Epidermal melanocyte (primary cell): ENCODE data around the gene PLEKHG3.

Source experiments
- DNase-seq: peaks from one replicate; pipeline ENCODE4 v3.0.0; 2011; ENCODE audit warnings: low spot score; ENCODE audit not compliant: insufficient read length

Gene PLEKHG3

DNA sequence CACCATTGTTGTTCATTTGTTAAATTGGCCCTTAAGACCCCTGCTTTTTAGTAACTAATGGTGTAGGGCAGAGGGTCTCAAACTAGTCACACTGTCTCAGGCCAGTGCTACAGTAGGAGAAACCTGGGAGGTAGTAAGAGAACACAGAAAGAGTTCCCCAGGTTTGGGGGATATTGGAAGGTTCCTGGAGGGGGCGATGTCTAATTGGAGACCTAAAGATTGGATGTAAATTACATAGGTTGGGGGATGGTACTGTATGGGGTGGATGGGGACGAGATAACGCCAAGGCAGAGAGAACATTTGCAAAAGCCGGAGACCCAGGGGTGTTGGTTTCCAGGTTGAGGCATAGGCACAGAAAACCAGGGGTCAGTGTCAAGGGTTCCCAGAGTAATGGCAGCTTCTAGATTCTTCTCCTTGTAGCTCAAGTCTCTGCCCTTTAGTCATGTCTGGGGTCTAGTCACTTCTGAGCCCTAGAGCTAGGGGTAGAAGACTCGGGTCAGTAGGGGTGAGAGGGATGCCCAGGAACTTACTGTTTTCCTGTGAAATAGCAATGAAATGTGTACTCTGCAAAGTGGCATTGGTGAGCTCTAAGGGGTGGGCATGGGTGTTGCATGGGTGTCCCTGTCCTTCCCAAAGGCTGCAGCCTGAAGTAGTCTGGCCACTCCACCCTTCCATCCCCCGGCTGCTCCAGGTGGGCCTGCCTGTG is 21.8 kb downstream of the PLEKHG3 start:
- no peak for DNase-seq

DNA sequence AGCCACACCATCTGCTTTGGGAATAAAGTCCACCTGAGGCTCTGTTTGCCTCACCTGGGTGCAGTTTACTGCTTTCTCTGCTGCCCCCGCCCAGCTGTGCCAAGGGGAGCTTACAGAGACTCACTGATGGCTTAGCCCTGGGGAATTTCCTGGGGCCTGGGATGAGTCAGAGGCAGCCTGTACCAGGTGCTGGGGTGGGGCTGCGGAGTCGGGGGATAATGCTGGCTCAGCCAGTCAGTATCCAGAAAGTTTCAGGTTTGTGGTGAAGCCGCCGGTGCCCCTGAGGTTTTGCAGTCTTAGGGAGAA is 22.3 kb downstream of the PLEKHG3 start:
- no peak for DNase-seq

DNA sequence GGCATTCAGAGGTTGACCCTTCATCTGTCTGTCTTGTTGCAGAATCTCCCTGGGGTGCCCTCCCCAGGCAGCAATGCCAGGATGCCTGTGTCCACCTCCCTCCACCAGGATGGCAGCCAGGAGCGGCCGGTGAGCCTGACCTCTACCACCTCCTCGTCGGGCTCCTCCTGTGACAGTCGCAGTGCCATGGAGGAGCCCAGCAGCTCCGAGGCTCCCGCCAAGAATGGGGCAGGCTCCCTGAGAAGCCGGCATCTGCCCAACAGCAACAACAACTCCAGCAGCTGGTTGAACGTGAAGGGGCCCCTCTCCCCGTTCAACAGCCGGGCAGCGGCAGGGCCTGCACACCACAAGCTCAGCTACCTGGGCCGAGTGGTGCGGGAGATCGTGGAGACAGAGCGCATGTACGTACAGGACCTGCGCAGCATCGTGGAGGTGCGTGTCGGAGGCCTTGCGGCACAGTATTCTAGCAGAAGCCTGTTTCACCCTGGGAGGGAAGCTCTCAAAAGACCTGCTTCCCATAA is 23.4 kb downstream of the PLEKHG3 start:
- DNase-seq, result no peak

DNA sequence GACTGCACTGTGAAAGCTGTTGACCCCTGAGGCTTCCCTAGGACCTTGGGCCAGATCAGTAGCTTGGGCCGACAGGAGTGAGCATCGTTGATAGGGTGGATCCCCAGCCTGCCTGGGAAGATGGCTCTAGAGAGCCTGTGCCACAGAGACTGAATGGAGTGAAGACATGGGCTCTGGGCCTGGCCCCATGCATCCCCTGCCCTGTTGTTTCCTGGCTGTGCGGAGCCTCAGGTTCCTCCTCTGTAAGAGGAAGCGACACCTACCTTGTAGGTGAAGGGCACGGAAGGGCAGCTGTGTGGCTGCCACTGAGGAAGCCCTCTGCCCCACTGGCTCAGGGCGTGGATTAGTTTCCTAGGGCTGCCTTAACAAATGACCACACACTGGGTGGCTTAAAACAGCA is 23.9 kb downstream of the PLEKHG3 start:
- DNase-seq, result no peak

DNA sequence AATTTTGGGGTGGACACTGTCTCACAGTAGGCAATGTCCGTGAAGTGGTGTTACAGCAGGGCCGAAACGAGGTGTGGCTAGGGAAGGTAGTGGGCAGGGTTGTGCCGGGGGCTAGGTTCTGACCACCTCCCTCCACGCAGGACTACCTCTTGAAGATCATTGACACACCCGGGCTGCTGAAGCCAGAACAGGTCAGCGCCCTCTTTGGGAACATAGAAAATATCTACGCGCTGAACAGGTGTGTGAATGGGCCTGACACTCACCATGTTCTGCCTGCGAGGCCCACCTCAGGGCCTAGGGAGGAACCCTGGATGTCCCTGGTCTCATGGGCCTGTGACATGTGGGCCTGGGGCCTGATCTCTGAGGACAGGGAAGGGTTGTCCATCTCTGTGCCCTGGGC is 24.6 kb downstream of the PLEKHG3 start:
- no peak for DNase-seq

DNA sequence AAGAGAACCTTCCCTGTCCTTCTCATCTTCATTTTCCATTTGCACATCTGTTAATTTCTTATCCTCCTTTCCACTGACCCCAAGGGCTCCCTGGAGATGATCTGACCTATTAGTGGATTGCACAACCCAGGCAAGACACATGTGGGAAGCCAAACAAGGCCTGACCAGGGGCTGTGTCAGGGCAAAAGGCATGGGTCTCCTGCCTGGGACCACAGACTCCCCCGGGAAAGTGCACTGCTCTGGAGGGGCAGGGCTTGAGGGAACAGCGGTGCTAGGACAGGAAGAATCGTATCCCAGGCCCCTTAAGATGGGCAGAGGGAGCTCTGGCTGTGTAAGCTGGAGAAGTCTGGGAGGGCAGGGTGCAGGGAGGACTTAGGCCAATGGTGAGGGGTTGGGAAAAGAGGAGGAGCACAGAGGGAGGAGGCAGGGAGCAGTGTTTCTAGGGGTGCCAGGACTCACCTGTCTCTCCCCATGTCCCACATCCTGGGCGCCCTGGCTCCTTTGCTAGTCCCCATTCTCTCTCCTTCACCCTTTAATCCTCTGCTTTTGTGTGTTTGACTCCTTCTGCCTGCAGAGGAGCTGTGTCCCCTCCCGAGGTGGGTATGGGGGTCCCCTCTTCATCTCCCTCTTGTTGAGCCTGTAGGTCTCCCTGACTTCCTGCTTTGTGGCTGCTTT is 25.3 kb downstream of the PLEKHG3 start:
- no peak for DNase-seq

DNA sequence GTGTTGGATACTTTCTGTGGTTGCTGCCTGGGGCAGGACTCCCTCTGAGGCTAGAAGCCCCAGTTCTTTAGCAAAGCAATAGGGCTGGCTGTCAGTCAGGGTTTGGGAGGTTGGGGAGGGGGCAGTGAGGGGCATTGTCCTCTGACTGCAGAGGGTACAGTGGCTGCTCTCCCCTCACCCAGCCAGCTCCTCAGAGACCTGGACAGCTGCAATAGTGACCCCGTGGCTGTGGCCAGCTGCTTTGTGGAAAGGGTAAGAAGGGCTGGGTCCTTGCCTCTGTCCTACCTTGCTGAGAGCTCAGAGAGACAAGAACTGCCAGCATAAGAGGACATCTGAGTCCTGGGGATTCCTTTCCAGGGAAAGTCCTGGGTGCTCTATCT is 25.8 kb downstream of the PLEKHG3 start:
- no peak for DNase-seq

DNA sequence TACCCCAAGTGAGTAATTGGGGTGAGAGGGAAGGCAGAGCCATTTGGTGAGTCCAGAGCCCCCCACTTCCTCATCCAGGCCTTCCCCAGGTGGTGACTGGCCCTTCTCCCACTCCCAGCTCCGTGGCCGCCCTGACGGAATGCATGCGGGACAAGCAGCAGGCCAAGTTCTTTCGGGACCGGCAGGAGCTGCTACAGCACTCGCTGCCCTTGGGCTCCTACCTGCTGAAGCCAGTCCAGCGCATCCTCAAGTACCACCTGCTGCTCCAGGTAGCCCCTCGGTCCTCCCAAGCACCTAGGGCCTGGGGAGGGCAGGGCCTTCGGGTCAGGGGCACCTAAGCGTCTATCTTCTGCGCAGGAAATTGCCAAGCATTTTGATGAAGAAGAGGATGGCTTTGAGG is 26.5 kb downstream of the PLEKHG3 start:
- DNase-seq, result no peak

DNA sequence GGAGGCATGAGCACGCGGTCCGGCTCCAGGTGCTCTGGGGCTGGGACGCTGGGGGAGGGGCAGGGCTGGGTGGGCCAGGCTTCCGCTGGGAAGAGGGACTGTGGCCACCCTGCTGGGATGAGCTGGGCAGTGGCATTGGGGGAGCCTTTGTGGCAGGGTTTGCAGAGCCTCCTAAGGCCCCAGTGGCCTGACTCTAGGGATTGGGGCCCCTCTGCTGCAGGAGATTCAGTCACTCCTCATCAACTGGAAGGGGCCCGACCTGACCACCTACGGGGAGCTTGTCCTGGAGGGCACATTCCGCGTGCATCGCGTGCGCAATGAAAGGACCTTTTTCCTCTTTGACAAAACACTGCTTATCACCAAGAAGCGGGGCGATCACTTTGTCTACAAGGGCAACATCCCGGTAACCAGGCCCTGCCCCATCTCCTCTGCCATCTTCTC is 26.9 kb downstream of the PLEKHG3 start:
- no peak for DNase-seq

DNA sequence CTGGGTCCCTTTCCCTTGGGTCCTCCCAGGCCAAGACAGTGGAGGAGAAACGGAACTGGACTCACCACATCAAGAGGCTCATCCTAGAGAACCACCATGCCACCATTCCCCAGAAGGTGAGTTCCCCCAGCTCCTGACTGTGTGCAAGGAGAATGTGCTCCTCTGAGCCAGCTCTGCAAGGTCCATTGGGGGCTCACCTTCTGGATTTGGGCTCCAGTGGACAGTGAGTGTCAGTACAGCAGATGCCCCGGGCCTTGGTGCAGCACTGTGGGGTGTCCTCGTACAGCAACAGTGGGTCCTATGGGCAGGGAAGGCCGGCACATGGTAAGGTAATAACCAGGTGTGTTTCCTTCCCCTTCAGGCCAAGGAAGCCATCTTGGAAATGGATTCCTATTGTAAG is 27.8 kb downstream of the PLEKHG3 start:
- DNase-seq, result no peak

DNA sequence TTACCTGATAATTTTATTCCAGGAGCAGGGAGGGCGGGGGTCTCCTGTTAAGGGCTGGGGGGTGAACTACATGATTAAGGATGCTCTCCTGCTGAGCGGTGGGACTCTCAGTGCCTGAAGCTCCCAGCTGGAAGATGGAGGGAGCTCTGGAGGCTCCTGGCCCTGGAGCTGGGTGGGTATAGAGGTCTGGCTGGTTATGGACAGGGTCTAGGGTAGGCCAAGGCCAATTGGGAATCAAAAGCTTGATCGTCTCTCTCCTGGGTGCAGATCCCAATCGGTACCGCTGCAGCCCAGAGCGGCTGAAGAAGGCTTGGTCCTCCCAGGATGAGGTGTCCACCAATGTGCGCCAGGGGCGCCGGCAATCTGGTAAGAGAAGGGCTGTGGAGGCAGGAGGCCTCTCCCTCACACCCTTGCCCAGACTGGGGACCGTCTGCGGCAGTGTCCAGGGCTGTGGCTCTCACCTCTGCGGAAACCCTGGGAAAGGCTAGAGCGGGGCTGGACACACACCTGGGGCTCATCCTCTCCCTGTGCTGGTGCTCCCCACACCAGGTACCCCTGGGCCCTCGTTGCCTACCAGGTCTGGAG is 28.4 kb downstream of the PLEKHG3 start:
- DNase-seq, result no peak

DNA sequence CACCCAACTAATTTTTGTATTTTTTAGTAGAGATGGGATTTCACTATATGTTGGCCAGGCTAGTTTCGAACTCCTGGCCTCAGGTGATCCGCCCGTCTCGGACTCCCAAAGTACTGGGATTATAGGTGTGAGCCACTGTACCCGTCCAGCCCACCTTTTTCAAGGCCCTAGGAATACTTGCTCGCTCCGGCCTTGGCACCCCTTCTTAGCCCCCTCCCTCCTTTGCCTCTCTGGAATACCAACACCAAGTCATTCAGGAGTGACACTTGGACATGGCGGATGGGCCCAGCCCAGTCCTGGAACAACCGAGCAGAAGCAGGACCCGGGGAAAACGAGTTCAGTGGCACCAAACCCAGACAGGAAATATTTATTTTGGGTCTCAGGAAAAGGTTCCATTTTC is 29.1 kb downstream of the PLEKHG3 start:
- DNase-seq, result no peak

DNA sequence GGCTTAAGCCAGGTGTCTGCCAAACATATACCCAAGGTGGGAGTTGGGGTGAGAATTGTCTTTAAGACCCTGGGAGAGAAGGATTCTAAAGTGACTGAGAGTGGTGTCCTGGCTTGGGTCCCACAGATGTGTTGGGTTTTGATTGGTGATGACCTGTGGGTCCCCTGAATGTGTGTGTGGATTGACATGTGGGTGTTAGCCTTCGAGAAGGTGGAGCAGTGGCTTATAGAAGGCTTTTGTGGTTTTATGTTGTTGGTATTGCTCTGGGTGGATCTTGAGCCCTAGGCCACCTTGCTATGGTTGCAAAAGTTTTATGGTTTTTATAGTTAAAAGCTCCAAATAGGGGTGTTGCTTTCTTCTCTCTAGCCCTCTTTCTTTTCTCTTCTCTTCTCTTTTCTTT is 29.7 kb downstream of the PLEKHG3 start:
- no peak for DNase-seq

DNA sequence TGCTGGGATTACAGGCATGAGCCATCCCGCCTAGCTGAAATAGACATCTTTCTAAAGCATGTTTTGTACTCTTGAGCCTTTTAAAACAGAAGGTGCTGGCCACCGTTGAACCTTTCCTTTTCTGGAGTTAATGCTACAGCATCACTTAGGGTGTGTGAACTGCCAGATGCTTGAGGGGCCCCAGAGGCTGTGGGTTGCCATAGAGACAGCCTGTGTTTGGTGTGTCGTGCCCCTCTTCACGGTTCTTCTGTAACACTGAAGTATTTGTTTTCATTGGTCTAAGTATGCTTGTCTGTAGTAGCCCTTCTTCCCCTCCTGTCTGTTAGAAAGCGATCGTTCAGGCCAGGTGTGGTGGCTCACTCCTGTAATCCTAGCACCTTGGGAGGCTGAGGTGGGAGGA is 30.8 kb downstream of the PLEKHG3 start:
- DNase-seq, result no peak

DNA sequence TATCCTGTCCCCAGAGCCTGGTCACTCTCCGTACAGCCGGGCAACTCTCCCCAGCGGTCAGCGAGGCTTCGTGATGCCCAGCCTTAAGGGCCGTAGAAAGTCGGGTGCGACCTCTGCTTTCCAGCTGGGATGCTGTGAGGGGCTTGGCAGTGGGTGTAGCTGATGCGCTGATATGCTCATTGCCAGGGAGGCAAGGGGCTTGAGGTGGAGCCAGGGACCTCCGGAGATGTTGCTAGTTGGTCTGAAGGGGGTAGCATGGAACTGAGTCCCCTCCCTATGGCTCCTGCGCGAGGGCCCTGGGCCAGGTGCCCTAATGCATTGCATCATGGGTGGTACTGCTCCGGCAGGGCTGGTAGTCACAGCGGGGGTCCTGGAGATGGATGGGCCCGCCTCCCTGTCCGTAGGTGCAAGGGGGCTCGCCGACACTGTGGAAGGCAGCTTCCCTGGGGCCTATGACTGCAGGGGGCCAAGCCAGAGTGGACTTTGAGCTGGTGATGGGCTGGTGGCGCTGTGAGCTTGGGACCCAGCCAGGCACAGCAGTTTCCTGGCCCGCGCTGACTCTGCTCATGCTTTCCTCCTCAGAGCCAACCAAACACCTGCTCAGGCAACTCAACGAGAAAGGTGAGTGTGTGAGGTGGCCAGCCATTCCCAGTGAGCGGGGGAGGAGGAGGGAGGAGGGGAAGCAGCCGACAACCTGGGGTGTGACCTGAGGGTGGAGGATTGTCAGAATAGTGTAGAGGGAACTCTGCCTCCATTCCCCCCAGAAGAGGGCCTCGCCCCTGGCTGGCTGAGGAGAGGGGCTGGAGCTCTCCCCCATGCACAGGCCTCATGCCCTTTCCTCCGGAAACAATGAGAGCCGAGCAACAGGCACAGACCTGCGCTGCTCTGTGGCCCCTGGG is 32.3 kb downstream of the PLEKHG3 start:
- DNase-seq, result no peak

DNA sequence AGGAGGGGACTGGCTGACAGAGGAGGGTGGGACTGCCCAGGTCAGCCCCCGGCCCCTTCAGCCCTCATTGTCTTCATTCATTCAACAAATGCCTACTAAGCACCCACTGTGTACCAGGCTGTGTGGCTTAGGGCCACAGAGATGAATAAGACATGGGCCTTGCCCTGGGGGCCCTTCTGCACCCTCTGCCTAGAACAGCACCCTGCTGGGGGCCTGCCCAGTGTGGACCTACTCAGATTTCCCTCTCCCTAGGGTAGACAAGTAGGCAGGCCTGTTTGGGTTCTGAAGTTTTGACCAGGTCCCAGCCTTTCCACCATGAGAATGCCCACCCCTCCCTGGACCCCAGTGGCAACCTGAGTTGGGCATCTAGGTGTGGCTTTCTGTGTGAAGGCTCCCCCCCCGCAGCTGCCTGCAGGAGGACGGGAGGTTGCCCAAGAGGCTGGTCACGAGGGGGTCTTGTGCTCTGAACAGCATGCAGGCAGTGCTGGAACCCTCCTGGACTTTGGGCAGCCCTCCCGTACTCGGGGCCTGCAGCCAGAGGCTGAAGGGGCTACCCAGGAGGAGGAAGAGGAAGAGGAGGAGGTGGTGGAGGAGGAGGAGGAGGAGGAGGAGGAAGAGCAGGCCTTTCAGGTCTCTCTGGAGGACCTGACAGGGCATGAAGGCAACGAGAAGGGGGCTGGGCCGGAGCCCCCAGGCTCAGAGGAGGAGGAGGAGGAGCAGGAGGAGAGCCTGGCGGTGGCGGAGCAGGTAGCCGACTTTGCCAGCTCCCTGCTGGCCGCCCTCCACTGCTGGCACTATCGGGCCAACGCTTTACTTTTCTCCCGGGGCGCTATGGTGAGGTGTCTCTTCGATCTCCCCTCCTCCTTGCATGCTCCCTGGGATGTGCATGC is 33.4 kb downstream of the PLEKHG3 start:
- DNase-seq, result no peak

DNA sequence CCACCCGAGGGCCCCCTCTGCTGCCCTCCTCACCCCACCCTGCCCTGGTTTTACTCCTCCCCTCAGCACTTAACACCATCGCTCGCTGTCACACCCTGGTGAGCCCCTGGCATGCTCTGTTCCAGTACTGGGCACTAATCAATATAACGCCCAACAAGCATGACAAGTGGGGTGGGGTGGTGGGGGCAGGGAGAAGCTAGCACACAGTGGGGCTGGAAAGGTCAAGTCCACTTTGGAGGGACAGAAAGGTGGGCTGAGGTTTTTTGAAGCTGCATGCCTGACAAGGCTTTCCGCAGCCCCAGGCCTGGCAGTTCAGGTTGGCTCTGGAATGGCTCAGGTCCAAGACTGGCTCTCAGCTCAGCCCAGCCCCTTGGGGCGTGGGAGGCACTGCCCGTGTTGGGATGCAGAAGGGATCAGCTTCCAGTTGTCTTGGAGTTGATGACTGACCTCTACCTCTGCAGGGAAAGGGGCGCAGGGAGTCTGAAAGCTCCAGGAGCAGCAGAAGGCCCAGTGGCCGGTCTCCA is 34.1 kb downstream of the PLEKHG3 start:
- no peak for DNase-seq

DNA sequence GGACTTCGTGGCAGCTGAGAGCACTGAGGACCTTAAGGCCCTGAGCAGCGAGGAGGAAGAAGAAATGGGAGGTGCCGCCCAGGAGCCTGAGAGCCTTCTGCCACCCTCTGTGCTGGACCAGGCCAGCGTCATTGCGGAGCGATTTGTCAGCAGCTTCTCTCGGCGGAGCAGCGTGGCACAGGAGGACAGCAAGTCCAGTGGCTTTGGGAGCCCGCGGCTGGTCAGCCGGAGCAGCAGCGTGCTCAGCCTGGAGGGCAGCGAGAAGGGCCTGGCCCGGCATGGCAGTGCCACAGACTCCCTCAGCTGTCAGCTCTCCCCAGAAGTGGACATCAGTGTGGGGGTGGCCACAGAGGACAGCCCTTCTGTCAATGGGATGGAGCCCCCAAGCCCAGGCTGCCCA is 37.0 kb downstream of the PLEKHG3 start:
- no peak for DNase-seq

DNA sequence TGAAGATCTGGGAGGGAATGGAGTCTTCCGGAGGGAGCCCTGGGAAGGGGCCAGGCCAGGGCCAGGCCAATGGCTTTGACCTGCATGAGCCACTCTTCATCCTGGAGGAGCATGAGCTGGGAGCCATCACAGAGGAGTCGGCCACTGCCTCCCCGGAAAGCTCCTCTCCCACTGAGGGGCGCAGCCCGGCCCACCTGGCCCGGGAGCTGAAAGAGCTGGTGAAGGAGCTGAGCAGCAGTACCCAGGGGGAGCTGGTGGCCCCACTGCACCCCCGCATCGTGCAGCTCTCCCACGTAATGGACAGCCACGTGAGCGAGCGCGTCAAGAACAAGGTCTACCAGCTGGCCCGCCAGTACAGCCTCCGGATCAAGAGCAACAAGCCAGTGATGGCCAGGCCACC is 37.7 kb downstream of the PLEKHG3 start:
- DNase-seq, result no peak

DNA sequence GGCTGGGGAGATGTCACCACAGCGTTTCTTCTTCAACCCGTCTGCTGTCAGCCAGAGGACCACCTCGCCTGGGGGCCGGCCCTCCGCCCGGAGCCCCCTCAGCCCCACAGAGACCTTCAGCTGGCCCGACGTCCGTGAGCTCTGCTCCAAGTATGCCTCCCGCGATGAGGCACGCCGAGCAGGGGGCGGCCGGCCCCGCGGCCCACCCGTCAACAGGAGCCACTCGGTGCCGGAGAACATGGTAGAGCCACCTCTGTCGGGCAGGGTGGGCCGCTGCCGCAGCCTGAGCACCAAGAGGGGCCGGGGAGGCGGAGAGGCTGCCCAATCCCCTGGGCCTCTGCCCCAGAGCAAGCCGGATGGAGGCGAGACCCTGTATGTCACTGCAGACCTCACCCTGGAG is 38.8 kb downstream of the PLEKHG3 start:
- no peak for DNase-seq
